ENCODE results near the gene ANLN. TPM values are rescaled to one million over a fixed set of nuclear protein-coding genes. Genes with fewer than 3 reads are reported as not detected.

ANLN gene
- total RNA-seq, 1 donor from 2014 or later: 40.6 TPM

- H3K4me1 Mint-ChIP-seq (ENCODE audit: low read depth): peaks cover 22% of the 10 kb centered on the region
- no peak overlapping the region for H3K27ac Mint-ChIP-seq
Measured at GRCh38 chr7:36395171-36395894, 5.7 kb downstream of the ANLN start.

GRCh38 chr7:36396150-36396549 lies 6.5 kb downstream of the ANLN start:
- no peaks in the 10 kb centered on the region for H3K27me3 Mint-ChIP-seq
- H3K4me3 Mint-ChIP-seq (ENCODE audit: low read depth): no peak overlapping the region
- DNase-seq (ENCODE audit: low spot score, unreplicated experiment): no peak
- no peak overlapping the region for H3K27ac Mint-ChIP-seq
- peaks cover 17% of the 10 kb centered on the region for H3K4me1 Mint-ChIP-seq (ENCODE audit: low read depth)
- no peaks in the 10 kb centered on the region for H3K9me3 Mint-ChIP-seq (ENCODE audit: low read depth)
- no peak for TF ChIP-seq CTCF (IDR thresholded peaks at IDR 0.05; ENCODE audit: unreplicated experiment)
- H3K36me3 Mint-ChIP-seq (ENCODE audit: insufficient read depth): peaks cover 7% of the 10 kb centered on the region

More at GRCh38 chr7:36395171-36395894, 5.7 kb downstream of the ANLN start:
- H3K36me3 Mint-ChIP-seq (ENCODE audit: insufficient read depth): peaks cover 5% of the 10 kb centered on the region
- TF ChIP-seq CTCF (IDR thresholded peaks at IDR 0.05; ENCODE audit: unreplicated experiment): no peak
- H3K27me3 Mint-ChIP-seq: no peaks in the 10 kb centered on the region
- H3K4me3 Mint-ChIP-seq (ENCODE audit: low read depth): no peak overlapping the region
- H3K9me3 Mint-ChIP-seq (ENCODE audit: low read depth): no peaks in the 10 kb centered on the region
- no peak for DNase-seq (ENCODE audit: low spot score, unreplicated experiment)

- no peak for DNase-seq (ENCODE audit: low spot score, unreplicated experiment)
- Mint-ChIP-seq H3K4me1 (ENCODE audit: low read depth) (no peaks in the 10 kb centered on the region), H3K36me3 (ENCODE audit: insufficient read depth) (peaks cover 19% of the 10 kb centered on the region), H3K27ac (no peak overlapping the region), H3K9me3 (ENCODE audit: low read depth) (no peaks in the 10 kb centered on the region), H3K4me3 (ENCODE audit: low read depth) (no peak overlapping the region), H3K27me3 (no peaks in the 10 kb centered on the region)
- no peak for TF ChIP-seq CTCF (IDR thresholded peaks at IDR 0.05; ENCODE audit: unreplicated experiment)
Measured at GRCh38 chr7:36400036-36400435, 10.4 kb downstream of the ANLN start.

GRCh38 chr7:36400606-36401005 lies 10.9 kb downstream of the ANLN start:
- Mint-ChIP-seq H3K27ac (no peak overlapping the region), H3K4me1 (ENCODE audit: low read depth) (no peaks in the 10 kb centered on the region), H3K4me3 (ENCODE audit: low read depth) (no peak overlapping the region), H3K27me3 (no peaks in the 10 kb centered on the region), H3K36me3 (ENCODE audit: insufficient read depth) (peaks cover 19% of the 10 kb centered on the region), H3K9me3 (ENCODE audit: low read depth) (no peaks in the 10 kb centered on the region)
- TF ChIP-seq CTCF (IDR thresholded peaks at IDR 0.05; ENCODE audit: unreplicated experiment): no peak
- DNase-seq (ENCODE audit: low spot score, unreplicated experiment): no peak

- H3K27ac Mint-ChIP-seq: no peak overlapping the region
- H3K27me3 Mint-ChIP-seq: no peaks in the 10 kb centered on the region
- H3K4me3 Mint-ChIP-seq (ENCODE audit: low read depth): no peak overlapping the region
- no peak for TF ChIP-seq CTCF (IDR thresholded peaks at IDR 0.05; ENCODE audit: unreplicated experiment)
- no peaks in the 10 kb centered on the region for H3K9me3 Mint-ChIP-seq (ENCODE audit: low read depth)
- peaks cover 26% of the 10 kb centered on the region for H3K36me3 Mint-ChIP-seq (ENCODE audit: insufficient read depth)
- no peak for DNase-seq (ENCODE audit: low spot score, unreplicated experiment)
- no peaks in the 10 kb centered on the region for H3K4me1 Mint-ChIP-seq (ENCODE audit: low read depth)
Measured at GRCh38 chr7:36403452-36403851, 13.8 kb downstream of the ANLN start.
